HuH-7.5 (cell line): Measurements from ENCODE around the gene PADI6.
"Not testable (repeated sequence)": the region's sequence is repeated elsewhere in the genome, so short reads cannot be mapped to it uniquely, and the experiment has no call there.

Experiments
- DNase-seq: peaks from one replicate; pipeline ENCODE4 v3.0.0; 2011; ENCODE audit warnings: low spot score

Gene PADI6

GRCh38 chr1:17371896-17372295 is at the start of gene PADI6:
TSS of gene PADI6 (plus strand) at chr1:17372196. CDS start at chr1:17372246, 50 bp downstream.
- no peak for DNase-seq

- DNase-seq, result no peak
Measured at GRCh38 chr1:17328855-17329254, 43.1 kb upstream of the PADI6 start.

GRCh38 chr1:17329610-17330009 is 42.4 kb upstream of the PADI6 start:
- no peak for DNase-seq

- DNase-seq, result no peak
Measured at GRCh38 chr1:17330856-17331255, 41.1 kb upstream of the PADI6 start.

- no peak for DNase-seq
Measured at GRCh38 chr1:17333081-17333480, 38.9 kb upstream of the PADI6 start.

GRCh38 chr1:17335821-17336710 is 35.9 kb upstream of the PADI6 start:
- DNase-seq, result peak; percentile 32

GRCh38 chr1:17338706-17339493 is 33.1 kb upstream of the PADI6 start:
- DNase-seq, result no peak

GRCh38 chr1:17339521-17339920 is 32.5 kb upstream of the PADI6 start:
- no peak for DNase-seq

- no peak for DNase-seq
Measured at GRCh38 chr1:17340358-17340757, 31.6 kb upstream of the PADI6 start.

- no peak for DNase-seq
Measured at GRCh38 chr1:17342014-17342441, 30.0 kb upstream of the PADI6 start.

- not testable (repeated sequence) for DNase-seq
Measured at GRCh38 chr1:17345506-17345905, 26.5 kb upstream of the PADI6 start.

GRCh38 chr1:17346046-17346789 is 25.8 kb upstream of the PADI6 start:
- DNase-seq, result no peak

GRCh38 chr1:17347769-17348592 is 24.0 kb upstream of the PADI6 start:
- DNase-seq, result no peak

GRCh38 chr1:17348593-17349234 is 23.3 kb upstream of the PADI6 start:
- no peak for DNase-seq

GRCh38 chr1:17350083-17350482 is 21.9 kb upstream of the PADI6 start:
- no peak for DNase-seq

GRCh38 chr1:17350928-17351446 is 21.0 kb upstream of the PADI6 start:
- no peak for DNase-seq

GRCh38 chr1:17351598-17352324 is 20.2 kb upstream of the PADI6 start:
- DNase-seq, result no peak

GRCh38 chr1:17352419-17352909 is 19.5 kb upstream of the PADI6 start:
- DNase-seq, result no peak

- DNase-seq, result no peak
Measured at GRCh38 chr1:17355898-17356297, 16.1 kb upstream of the PADI6 start.
